ENCODE measurements around the gene OTOGL. TPM values are rescaled to one million over a fixed set of nuclear protein-coding genes. Genes with fewer than 3 reads are reported as not detected.

The OTOGL gene
- total RNA-seq, 3 donors from 2014 or later, result not detected

DNA sequence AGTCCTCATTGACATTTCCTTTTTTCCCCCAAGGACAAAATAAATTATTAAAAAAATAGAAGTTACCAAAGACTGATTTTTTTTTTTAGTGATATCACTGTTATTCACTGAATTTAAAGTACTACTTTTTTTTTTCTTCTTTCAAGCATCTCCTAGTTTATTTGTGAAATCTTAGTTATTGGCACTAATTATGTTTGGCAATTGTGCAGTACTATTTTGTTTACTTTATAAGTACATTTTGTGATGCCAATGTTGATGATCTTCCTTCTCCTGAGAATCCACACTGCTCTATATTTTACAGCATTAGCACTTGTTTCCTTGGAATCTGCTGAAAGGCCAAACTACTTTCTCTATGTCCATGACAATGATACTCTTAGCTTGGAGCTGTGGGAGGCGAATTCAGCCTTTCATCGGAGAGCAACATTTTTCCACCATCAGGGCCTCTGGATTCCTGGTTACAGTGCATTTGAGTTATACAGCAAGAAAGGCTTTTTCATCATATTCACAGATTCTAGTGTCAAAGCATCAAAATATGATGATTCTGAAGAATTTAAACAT lies 220.9 kb downstream of the OTOGL start:
- Mint-ChIP-seq H3K9me3 (no peaks in the 10 kb centered on the region), H3K27me3 (ENCODE audit: low read depth) (no peaks in the 10 kb centered on the region), H3K4me1 (ENCODE audit: low read depth) (no peaks in the 10 kb centered on the region), H3K4me3 (no peak overlapping the region), H3K36me3 (ENCODE audit: insufficient read depth) (no peaks in the 10 kb centered on the region)
- DNase-seq (no peak), ATAC-seq (no peak)

DNA sequence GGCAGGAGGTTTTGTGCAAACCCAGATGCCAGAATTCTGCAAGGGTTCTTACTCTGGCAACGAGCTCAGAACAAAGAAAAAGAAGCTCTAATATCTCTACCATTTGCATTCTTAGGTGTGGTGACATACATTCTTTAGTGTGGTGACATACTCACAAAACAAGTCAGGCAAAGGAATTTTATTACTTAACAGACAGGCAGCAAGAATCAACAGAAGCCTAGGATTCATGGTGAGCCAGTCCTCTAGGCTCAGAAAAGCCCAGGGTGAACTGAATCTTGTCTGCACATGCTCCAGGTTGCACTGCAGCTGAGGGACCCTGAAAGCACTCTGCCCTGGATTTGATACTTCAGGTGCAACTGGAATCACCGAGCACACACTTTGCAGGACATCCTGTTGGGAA lies 222.3 kb downstream of the OTOGL start:
- Mint-ChIP-seq H3K4me3 (no peak overlapping the region), H3K4me1 (ENCODE audit: low read depth) (no peaks in the 10 kb centered on the region), H3K27me3 (ENCODE audit: low read depth) (no peaks in the 10 kb centered on the region), H3K36me3 (ENCODE audit: insufficient read depth) (no peaks in the 10 kb centered on the region), H3K9me3 (no peaks in the 10 kb centered on the region)
- DNase-seq, result no peak
- no peak for ATAC-seq

DNA sequence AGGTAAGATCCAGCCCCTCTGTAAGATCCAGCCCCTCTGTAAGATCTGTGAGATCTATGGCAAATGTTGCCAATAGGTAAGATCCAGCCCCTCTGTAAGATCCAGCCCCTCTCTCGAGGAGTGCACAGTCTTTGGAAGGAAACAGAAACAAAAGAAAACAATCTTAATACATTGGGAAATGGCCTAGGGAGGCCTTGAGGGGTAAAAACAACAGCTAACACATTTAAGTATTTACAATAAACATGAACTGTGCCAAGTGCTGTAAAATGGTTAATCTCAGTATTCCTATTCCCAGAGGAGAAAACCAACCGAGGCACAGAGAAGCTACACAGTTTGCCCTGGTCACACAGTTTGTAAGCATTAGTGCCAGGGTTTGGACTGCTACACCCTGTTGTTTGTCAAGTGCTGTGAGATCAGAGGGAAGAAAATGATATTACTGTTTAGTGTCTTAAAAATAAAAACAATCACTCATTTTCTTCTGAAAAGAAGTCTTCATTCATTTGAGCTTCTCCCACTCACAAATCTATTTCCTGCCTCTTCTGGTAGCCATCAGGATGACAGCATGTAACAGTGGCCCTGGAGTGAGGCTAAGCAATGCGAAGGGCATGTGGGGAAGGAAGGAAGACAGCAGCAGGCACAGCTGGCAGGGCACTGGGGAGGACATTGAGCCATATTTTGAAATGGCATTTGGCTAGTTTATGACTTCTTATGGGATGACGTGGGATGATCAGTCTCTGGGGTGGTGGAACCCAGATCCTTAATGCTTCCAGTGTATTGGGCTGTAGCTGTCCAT lies 226.0 kb downstream of the OTOGL start:
- H3K9me3 Mint-ChIP-seq, result no peaks in the 10 kb centered on the region
- H3K36me3 Mint-ChIP-seq (ENCODE audit: insufficient read depth), result no peaks in the 10 kb centered on the region
- ATAC-seq (no peak), DNase-seq (no peak)
- H3K4me1 Mint-ChIP-seq (ENCODE audit: low read depth), result no peaks in the 10 kb centered on the region
- no peak overlapping the region for H3K4me3 Mint-ChIP-seq
- no peaks in the 10 kb centered on the region for H3K27me3 Mint-ChIP-seq (ENCODE audit: low read depth)

DNA sequence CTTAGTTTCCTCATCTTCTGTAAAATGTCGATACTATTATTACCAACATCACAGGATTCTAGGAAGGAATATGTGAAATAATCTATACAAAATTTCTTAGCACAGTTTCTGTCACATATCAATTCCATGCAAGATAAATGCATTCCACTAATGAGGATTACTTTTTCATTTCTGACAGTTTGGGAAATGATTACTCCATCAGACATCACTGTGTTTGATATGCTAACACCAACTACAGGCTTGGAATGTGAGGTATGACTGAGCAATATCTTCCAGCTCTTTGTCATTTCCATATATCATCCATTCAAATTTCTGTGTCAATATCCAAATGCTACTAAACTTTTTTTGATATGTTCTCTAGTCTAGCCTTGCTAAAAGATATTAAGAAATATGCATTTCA lies 233.5 kb downstream of the OTOGL start:
- H3K36me3 Mint-ChIP-seq (ENCODE audit: insufficient read depth), result no peaks in the 10 kb centered on the region
- ATAC-seq (no peak), DNase-seq (no peak)
- no peaks in the 10 kb centered on the region for H3K27me3 Mint-ChIP-seq (ENCODE audit: low read depth)
- no peak overlapping the region for H3K4me3 Mint-ChIP-seq
- no peaks in the 10 kb centered on the region for H3K4me1 Mint-ChIP-seq (ENCODE audit: low read depth)
- no peaks in the 10 kb centered on the region for H3K9me3 Mint-ChIP-seq

DNA sequence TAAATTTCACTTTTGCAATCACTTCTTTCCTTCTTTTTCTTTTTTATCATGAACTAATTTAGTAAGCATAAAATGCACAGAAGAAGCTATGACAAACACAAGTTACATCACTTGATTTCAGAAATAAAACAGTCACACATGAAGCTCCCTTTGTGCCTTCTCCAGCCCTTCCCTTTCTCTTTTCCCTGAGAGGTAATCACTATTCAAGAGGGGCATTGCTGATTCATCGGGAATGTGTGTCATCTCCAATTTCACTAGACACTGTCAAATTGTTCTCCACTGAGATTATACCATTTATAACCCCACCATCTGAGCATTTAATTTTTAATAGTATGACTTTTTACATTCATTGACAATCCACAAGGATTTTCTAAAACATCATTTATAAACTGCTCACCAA lies 253.1 kb downstream of the OTOGL start:
- Mint-ChIP-seq H3K27me3 (ENCODE audit: low read depth) (no peaks in the 10 kb centered on the region), H3K4me3 (no peak overlapping the region), H3K4me1 (ENCODE audit: low read depth) (no peaks in the 10 kb centered on the region), H3K36me3 (ENCODE audit: insufficient read depth) (no peaks in the 10 kb centered on the region), H3K9me3 (peaks cover 4% of the 10 kb centered on the region)
- no peak for ATAC-seq
- no peak for DNase-seq

DNA sequence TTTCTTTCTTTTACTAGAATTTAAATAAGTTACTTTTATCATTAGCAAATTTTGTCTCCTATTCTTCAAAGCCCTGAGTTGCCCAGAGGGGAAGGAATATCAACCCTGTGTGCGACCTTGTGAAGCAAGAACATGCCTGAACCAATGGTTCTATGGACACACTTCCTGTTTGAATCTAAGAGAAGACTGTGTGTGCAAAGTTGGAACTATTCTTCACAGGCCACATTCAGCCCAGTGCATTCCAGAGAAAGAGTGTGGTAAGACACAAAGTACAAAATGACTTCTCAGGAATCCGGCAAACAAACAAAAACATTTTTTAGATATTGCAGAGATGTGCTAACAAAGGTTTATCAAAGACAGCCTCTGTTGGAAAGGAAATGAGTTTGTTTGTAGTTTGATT lies 253.9 kb downstream of the OTOGL start:
- no peak overlapping the region for H3K4me3 Mint-ChIP-seq
- no peaks in the 10 kb centered on the region for H3K36me3 Mint-ChIP-seq (ENCODE audit: insufficient read depth)
- no peaks in the 10 kb centered on the region for H3K4me1 Mint-ChIP-seq (ENCODE audit: low read depth)
- no peak for ATAC-seq
- peaks cover 4% of the 10 kb centered on the region for H3K9me3 Mint-ChIP-seq
- no peaks in the 10 kb centered on the region for H3K27me3 Mint-ChIP-seq (ENCODE audit: low read depth)
- DNase-seq, result no peak

DNA sequence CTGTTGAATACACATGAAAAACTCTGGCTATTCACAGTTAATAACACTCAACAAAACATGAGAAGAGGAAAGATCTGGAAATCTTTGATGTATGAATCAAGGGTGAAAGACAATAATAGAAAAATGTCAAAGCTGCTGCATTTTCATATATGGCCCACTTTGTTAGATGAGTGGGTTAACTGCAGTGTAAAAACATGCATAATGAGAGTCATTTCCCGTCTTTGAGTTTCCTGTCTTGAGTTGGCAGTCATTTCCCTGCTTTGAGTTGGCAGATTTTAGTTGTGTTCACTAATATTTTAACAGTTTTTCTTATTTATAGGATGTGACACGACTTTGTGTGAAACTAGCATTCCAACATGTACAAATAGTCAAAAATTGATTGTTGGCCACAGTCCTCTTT lies 256.8 kb downstream of the OTOGL start:
- Mint-ChIP-seq H3K9me3 (no peaks in the 10 kb centered on the region), H3K4me1 (ENCODE audit: low read depth) (no peaks in the 10 kb centered on the region), H3K27me3 (ENCODE audit: low read depth) (no peaks in the 10 kb centered on the region), H3K4me3 (no peak overlapping the region), H3K36me3 (ENCODE audit: insufficient read depth) (no peaks in the 10 kb centered on the region)
- DNase-seq, result no peak
- ATAC-seq, result no peak

DNA sequence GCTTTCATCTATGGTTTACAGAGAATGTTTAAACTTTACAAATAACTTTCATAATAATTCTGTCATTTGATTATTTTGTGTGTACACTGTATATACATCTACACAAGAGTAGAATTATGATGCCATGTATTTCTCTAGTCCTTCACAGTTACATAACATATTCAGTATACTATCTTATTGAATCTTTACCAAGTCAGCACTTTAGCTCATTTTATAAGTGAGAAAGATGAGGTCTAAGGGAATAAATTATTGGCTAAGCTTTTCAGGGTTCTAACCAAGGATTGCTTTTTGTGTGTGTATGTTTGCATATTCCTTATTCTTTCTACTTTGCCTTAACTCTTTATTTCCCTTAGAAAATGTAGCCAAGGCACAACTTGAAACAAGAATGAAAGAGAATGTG lies 260.4 kb downstream of the OTOGL start:
- H3K4me1 Mint-ChIP-seq (ENCODE audit: low read depth), result no peaks in the 10 kb centered on the region
- no peak overlapping the region for H3K4me3 Mint-ChIP-seq
- ATAC-seq (no peak), DNase-seq (no peak)
- no peaks in the 10 kb centered on the region for H3K9me3 Mint-ChIP-seq
- H3K36me3 Mint-ChIP-seq (ENCODE audit: insufficient read depth), result no peaks in the 10 kb centered on the region
- no peaks in the 10 kb centered on the region for H3K27me3 Mint-ChIP-seq (ENCODE audit: low read depth)

DNA sequence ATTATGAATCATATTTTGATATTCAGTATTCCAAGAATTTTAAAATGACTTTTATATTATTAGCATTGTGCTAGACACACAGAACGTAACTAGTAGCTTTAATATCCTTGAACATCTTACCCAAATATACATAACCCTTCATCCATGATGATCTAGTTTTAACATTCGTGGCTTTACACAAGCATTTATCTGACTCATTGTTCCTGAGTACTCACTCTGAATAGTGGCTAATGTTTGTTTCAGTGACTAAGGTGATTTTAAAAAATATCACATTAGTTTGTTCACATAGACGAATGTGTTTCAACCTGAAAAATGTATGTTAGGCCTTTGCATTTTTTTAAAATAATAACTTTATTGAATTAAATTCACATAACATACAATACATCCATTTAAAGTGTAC lies 264.7 kb downstream of the OTOGL start:
- ATAC-seq, result no peak
- Mint-ChIP-seq H3K9me3 (no peaks in the 10 kb centered on the region), H3K36me3 (ENCODE audit: insufficient read depth) (no peaks in the 10 kb centered on the region), H3K4me3 (no peak overlapping the region), H3K4me1 (ENCODE audit: low read depth) (no peaks in the 10 kb centered on the region), H3K27me3 (ENCODE audit: low read depth) (no peaks in the 10 kb centered on the region)
- DNase-seq, result no peak

DNA sequence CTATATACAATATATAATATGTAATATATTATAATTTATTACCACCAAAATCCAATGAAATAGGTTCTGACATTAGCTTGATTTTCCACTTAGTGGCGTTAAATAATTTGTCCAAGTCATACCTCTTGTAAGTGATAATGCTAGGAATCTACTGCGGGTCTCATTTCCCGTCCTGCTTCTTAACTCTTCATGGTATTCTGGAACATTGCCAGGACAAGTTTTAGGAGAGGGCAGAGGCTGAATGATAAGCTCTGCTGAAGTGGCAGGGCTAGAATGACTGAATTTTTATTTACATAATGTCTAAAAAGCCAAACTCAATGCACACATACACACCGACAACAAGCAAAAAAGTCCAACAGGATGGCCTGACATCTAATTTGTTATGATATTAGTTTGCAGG lies 274.3 kb downstream of the OTOGL start:
- H3K4me1 Mint-ChIP-seq (ENCODE audit: low read depth), result no peaks in the 10 kb centered on the region
- no peak overlapping the region for H3K4me3 Mint-ChIP-seq
- no peak for DNase-seq
- no peaks in the 10 kb centered on the region for H3K9me3 Mint-ChIP-seq
- ATAC-seq, result no peak
- no peaks in the 10 kb centered on the region for H3K27me3 Mint-ChIP-seq (ENCODE audit: low read depth)
- H3K36me3 Mint-ChIP-seq (ENCODE audit: insufficient read depth), result no peaks in the 10 kb centered on the region

DNA sequence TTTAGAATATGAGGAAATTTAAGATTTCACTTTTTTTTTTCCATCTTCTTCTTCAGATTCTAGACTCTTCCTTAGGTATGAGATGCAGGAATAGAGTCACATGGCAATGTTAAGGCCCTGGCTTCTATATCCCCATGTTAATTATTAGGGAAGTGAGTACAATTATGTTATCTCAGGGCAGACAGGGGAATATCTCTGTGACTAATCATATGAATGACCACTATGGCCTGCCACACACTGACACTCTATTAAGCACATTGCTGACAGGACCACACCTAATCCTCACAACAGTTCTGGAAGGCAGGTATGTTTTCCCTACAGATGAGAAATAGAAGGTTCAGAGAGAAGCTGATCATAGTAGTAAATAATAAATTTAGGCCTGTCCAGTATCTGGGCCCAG lies 275.3 kb downstream of the OTOGL start:
- Mint-ChIP-seq H3K27me3 (ENCODE audit: low read depth) (no peaks in the 10 kb centered on the region), H3K36me3 (ENCODE audit: insufficient read depth) (no peaks in the 10 kb centered on the region), H3K4me3 (no peak overlapping the region), H3K9me3 (no peaks in the 10 kb centered on the region), H3K4me1 (ENCODE audit: low read depth) (no peaks in the 10 kb centered on the region)
- DNase-seq (no peak), ATAC-seq (no peak)

DNA sequence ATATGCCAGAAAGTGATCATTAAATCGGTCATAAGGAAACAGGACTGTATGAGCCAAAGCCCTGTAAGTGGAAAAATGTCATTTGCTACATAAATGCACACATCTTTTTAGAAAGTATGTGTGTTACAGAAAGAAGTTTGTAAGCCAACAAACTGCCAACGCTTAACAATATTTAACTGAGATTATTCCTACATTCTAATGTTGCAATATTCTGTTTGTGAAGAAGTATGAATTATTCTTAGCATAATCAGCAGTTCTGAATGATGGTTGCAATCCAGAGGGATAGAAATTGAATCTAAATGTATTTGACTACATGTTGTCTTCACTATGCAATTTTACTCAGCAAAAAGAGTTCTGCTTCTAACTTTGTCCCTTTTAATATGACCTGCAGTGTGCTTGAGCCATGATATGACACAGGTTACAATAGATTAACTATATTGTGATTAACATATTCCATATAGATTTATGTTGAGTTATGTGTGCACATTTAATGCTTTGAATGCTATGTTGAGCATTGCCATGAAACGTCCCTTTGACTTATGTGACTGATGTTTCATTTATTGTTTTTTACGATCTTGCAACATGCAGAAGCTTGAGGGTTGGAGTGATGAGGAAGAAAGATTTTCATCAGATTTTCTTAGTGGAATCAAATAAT lies 277.9 kb downstream of the OTOGL start:
- H3K27me3 Mint-ChIP-seq (ENCODE audit: low read depth), result no peaks in the 10 kb centered on the region
- no peak for ATAC-seq
- no peak for DNase-seq
- H3K9me3 Mint-ChIP-seq, result no peaks in the 10 kb centered on the region
- no peaks in the 10 kb centered on the region for H3K36me3 Mint-ChIP-seq (ENCODE audit: insufficient read depth)
- H3K4me1 Mint-ChIP-seq (ENCODE audit: low read depth), result no peaks in the 10 kb centered on the region
- H3K4me3 Mint-ChIP-seq, result no peak overlapping the region

DNA sequence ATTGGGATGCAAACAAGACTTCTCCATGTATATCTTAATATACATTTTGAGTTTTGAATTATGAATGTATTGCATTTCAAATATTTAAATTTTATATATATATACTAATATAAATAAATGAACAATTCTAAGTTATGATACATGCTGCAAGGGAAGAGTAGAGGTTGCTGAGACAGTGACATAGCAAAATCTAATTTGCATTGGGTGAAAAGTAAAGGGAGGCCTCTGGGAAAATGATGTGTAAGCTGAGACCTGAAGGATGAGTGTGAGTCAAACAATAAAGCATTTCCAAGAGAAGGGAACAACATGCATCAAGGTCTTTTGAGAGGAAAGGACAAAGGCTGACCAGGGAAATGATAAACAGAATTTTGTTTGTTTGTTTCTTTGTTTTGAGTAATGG lies 281.8 kb downstream of the OTOGL start:
- Mint-ChIP-seq H3K4me1 (ENCODE audit: low read depth) (no peaks in the 10 kb centered on the region), H3K27me3 (ENCODE audit: low read depth) (no peaks in the 10 kb centered on the region), H3K36me3 (ENCODE audit: insufficient read depth) (no peaks in the 10 kb centered on the region), H3K9me3 (peaks cover 4% of the 10 kb centered on the region), H3K4me3 (no peak overlapping the region)
- ATAC-seq (no peak), DNase-seq (no peak)

DNA sequence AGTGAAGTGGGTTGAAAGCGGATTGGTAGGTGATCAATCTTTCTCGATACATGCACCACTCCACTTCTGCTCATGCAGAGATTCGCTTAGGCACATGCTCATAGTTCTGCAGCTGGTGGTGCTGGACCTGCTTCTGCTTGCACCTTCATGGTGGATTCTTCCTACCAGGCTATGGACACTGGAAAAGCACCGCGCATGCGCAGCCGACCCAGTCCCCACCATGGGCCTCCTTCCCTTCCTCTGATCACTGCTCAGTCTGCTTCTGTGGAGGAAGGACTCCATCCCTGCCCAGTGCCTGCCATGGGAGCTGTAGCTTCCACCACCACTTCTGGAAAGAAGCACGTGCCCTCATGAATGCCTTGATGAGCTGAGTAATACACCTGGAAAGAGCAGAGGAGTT lies 282.9 kb downstream of the OTOGL start:
- Mint-ChIP-seq H3K27me3 (ENCODE audit: low read depth) (no peaks in the 10 kb centered on the region), H3K4me1 (ENCODE audit: low read depth) (no peaks in the 10 kb centered on the region), H3K4me3 (no peak overlapping the region), H3K9me3 (peaks cover 7% of the 10 kb centered on the region), H3K36me3 (ENCODE audit: insufficient read depth) (no peaks in the 10 kb centered on the region)
- no peak for DNase-seq
- no peak for ATAC-seq

DNA sequence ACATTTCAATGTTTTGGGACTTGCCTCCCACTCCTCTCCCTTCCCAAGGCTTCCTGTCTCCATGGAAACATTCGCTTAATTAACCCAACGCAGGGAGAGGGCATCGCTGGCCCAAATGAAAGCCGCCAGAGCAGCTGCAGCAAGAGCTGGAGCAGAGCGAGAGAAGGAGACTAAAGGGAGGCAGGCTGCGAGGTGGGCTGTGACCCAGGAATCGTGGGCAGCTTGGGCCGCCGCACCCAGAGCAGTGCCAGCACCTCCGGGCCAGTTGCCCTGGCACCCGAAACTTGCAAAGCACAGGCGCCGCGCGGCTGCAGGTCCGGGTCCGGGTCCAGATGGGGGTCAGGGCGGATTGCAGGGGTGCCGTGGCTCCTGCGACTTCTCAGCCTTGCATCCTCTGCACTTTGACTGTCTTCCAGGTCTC lies 301.2 kb downstream of the OTOGL start:
- no peak for DNase-seq
- no peak overlapping the region for H3K4me3 Mint-ChIP-seq
- no peaks in the 10 kb centered on the region for H3K9me3 Mint-ChIP-seq
- H3K4me1 Mint-ChIP-seq (ENCODE audit: low read depth), result no peaks in the 10 kb centered on the region
- H3K36me3 Mint-ChIP-seq (ENCODE audit: insufficient read depth), result no peaks in the 10 kb centered on the region
- H3K27me3 Mint-ChIP-seq (ENCODE audit: low read depth), result peaks cover 2% of the 10 kb centered on the region
- no peak for ATAC-seq

Measured in activated T-cell treated with anti-CD3 and anti-CD28 coated beads, Interleukin-2, amount 50 U/mL, for 4 hours (primary cell).